HG02870 (cell line): Measurements from ENCODE around the gene ISCA2.
"Not testable (repeated sequence)": the region's sequence is repeated elsewhere in the genome, so short reads cannot be mapped to it uniquely, and the experiment has no call there.

Source experiments
- ATAC-seq: cut with Tn5 transposase; IDR thresholded peaks from one replicate; pipeline ENCODE4 v1.9.1; 2021; ENCODE audit warnings: mild to moderate bottlenecking, moderate library complexity; ENCODE audit not compliant: unreplicated experiment

Gene ISCA2

DNA sequence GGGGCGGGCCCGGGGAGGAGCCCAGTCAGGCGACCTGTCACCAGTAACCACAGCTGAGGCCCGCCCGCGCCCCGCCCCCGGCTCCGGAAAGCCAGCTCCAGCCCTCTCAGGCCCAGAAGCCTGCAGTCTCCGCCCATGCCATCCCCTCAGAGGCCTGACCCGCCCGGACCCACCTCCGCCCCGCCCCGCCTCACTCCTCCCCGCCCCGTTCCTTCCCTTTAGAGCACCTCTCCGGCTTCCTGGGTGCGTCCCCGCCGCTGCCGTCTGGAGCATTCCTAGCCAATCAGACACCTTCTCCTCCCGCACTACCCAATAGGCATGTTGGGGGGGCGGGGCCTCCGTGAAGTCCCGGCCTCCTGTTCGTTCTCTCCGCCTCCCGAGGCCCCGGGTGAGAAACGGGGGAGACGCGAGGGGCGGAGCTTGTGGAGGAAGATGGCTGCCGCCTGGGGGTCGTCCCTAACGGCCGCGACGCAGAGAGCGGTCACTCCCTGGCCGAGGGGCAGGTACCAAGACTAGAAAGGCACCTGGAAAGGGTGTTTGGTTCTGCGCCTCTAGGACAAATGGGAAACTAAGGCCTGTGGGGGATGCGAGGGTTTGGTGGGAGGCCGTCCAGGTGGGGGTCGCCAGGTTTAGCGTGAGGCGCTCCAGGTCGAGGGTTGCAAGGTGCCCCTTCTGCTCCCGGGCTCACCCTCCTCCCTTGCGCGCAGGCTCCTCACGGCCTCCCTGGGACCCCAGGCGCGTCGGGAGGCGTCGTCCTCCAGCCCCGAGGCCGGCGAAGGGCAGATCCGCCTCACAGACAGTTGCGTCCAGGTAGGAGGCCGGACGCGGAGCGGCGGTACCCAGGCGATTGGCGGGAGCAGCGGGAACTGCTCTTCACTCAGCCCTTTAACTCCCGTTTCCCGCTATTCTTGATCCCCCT, at the start of gene ISCA2:
Gene ISCA2, plus strand, starts transcription at position 423 of the 919 bp plus-strand sequence. Its CDS starts 10 bp downstream, at position 433.
- peak; percentile 93 for ATAC-seq

- ATAC-seq = no peak
Observed at GRCh38 chr14:74444866-74445265, 48.7 kb upstream of the ISCA2 start.

DNA sequence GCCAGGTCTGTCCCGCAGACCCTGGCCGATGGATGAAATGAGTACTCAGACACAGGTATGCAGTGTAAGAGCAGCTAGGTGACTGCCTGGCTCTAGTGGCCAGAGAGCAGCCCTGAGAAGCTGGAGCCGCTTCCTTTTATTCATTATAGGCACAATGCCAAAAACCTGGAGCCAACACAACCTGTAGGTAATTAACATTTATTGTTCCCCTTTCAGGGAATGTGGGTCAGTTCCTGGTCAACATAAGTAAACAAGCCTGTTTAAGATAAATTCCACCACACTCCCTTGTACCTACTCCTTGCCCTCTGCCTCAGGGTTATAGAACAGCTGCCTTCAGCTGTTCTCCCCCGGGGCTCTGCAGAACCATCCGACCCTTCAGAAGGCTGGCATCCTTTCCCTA, 39.2 kb upstream of the ISCA2 start:
- not testable (repeated sequence) for ATAC-seq

GRCh38 chr14:74456684-74457564, 36.6 kb upstream of the ISCA2 start:
- ATAC-seq = no peak

DNA sequence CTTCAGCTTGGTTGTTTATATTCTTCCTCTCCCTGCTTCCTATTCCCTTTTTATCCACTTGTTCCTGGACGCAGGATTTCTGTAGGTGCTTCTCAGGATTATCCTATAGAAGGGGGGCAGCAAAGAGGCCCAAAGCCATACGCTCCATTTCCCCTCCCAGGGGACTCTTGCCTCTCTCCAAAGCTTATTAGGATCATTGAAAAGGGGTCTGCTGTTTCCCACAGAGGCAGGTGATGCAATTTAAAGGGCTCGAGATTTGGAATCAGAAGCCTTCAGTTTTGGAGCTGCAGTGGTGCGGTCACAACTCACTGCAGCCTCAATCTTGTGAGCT, 36.0 kb upstream of the ISCA2 start:
- no peak for ATAC-seq

DNA sequence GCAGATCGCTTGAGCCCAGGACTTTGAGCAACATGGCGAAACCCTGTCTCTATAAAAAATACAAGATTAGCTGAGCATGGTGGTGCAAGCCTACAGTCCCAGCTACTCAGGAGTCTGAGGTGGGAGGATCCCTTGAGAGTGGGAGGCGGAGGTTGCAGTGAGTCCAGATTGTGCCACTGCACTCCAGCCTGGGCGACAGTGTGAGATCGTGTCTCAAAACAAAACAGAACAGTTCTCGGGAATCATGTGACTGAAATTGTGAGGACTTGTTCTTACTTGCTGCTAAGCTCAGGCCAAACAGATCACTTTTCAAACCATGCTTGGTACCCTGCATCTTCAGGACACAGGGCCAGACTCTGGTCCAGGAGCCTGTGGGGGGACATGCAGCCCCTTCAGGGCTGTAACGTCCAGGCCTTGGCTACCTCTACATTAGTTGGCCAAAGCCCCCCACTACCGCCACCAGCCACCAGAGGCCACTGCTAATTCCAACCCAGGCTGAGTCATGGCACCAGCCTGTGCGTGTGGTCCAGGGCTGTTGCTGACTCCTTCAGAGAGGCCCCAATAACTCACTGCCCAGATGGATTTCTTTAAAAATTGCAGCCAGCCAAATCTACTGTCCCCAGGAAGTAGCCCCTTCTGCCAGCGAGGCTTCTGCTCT, 34.1 kb upstream of the ISCA2 start:
- no peak for ATAC-seq

- no peak for ATAC-seq
Observed at GRCh38 chr14:74459976-74460375, 33.6 kb upstream of the ISCA2 start.

DNA sequence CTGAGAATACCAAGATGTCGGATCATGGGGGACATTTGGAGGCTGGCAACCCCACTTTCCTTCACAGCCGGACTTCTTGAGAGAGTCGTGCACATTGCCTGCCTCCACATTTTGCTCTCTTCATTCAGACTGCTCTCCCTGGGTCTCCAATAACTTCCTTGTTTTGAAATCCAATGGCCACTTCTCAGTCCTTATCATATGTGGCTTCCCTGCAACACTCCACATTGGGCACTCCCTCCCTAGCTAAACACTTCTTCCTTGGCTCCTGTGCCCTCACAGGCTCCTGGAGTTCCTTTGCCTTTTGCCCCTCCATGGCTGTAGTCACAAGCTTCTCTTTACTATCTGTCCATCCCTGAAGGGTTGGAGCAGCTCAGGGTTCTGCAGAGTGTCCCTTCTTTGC, 30.6 kb upstream of the ISCA2 start:
- ATAC-seq = no peak

- no peak for ATAC-seq
Observed at GRCh38 chr14:74463697-74464096, 29.9 kb upstream of the ISCA2 start.

DNA sequence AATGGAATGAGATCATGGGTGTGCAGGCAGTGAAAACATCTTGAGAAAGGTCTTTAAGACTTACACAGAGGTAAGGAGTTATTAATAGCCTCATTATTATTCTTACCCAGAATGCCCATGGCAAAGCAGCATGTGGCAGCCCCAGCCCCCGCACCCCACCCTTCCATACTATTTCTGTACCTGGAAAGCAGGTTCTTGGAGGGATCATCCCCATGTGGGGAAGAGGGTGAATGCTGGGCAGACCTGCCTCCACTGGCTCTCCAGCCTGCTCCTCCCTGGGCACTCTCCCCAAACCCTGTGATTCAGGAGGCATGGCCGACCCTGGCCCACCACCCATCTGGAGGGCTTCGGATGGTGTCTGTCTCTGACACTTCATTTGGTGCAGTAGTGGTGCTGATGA, 28.8 kb upstream of the ISCA2 start:
- ATAC-seq = no peak

DNA sequence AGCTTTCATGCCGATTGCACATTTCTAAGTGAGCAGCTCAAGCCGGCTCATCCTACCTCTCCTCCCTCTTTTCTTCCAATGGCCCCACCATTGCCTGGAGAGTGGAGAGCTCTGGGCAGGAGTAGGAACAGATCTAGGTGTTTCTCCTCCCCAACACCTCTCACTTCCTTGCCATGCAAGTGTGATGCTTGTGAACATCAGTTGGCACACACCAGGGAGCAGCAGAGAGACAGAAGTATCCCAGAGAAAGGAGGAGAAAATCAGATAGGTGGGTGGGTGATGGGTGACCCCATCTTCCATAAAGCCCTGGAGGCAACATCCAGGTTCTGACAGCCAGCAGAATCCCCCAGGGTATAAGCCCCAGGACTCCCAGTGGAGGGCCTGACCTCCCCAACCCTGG, 28.2 kb upstream of the ISCA2 start:
- ATAC-seq = no peak

DNA sequence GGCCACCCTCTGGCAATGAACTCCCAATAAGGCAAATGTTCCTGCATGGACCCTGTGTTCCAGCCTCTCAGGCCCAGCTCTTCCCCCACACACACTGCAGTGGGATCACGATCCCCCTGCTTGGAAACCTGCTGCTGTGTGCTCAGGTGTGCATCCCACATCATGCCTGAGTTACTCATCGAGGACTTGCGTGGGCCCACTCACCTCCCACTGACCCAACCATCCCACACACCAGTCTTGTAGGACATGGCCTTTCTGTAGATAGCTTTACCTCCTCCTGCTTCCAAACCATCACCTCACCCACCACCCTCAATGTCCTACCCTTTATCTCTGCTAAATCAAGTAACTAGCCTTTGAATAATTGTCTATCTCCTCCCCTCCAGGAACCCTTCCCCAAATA, 25.1 kb upstream of the ISCA2 start:
- no peak for ATAC-seq

DNA sequence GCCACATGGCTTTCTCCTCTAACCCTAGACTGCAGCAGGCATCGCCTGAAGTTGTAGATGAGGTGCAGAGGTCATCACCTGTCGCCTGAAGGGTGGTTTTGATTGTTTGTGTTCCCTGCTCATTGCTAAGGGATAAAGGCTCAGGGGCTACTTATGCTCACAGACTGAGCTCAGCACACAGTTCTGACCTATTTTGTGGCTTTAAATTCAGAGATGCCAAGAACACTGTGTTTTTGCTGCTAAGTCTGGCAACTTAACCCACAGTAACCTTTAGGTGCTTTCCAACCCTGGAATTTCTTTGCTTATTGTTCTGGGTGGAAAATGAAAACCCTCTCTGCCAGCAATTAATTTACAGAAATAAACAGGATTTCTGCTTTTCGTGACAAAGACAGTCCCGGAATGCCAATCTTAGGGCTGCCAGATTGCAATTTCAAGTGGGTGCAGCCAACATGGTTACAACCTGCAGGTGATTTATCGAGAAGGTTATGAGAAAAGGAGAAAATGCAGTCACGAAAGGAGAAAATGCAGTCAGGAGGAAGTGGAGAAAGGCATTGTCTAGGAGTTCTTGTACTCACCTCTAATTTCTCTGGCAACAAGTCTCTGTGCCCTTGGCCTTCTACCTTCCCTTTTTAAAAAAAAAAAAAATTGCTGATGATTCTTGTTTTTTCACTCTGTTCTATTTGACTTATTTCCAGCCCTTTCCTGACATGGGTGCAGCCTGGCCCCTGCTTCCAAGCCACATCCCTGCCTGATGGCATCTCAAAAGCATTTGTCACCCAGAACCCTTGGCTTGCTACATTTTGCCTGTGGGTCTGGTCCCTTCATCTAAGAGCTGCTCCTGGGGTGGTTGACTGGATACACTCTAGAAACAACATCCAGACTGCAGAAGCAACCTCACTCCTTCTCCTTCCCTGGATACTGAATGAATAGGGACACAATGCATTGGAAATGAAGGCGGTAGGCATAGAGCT, 23.7 kb upstream of the ISCA2 start:
- no peak for ATAC-seq

GRCh38 chr14:74472601-74473000, 21.0 kb upstream of the ISCA2 start:
- ATAC-seq = no peak

DNA sequence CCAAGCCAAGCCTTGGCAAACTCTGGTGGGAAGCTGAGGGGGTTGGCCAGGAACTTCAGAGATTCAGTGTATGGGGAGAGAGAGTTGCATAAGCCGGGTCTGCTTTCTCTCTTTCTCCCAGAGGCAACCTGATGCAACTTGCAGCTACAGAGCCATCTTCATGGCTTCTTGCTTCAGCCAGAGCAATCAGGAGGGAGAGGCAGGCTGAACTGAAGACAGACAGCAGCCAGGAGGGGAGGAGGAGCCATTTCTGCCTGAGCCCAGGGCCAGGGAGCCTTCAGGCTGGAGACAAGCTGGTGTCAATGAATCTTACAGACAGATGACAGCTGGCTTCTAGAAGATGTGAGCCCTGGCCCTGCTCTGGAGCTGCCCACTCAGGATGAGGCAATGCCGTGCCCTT, 19.2 kb upstream of the ISCA2 start:
- ATAC-seq = no peak

DNA sequence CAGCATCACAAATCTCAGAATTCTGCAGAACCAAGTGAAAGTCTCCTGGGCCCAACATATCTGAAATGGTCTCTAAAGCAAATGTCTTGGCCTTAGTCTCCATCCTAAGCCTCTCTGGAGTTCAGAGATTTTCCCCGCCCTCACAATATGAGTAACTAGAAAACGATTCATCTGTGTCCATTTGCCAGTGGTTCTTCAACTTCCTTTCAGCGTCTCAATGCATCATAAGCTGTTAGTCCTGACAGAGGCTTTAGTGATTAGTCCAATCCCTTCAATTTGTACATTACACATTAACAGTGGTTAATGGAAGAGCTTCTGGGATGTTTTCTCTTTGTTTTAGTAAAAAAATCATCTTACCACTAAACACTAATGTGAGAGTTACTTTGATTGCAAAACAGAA, 17.9 kb upstream of the ISCA2 start:
- ATAC-seq = no peak

GRCh38 chr14:74476107-74476506, 17.5 kb upstream of the ISCA2 start:
- ATAC-seq = no peak

- ATAC-seq = no peak
Observed at GRCh38 chr14:74476607-74477006, 17.0 kb upstream of the ISCA2 start.

- no peak for ATAC-seq
Observed at GRCh38 chr14:74478996-74479635, 14.4 kb upstream of the ISCA2 start.

- no peak for ATAC-seq
Observed at GRCh38 chr14:74480046-74480445, 13.5 kb upstream of the ISCA2 start.
